ENCODE results near the gene HOXB5. TPM values are rescaled to one million over a fixed set of nuclear protein-coding genes. Genes with fewer than 3 reads are reported as not detected.

Gene HOXB5
- polyA plus RNA-seq, 5 donors: 28.0 to 34.6 (median 29.8) TPM

DNA sequence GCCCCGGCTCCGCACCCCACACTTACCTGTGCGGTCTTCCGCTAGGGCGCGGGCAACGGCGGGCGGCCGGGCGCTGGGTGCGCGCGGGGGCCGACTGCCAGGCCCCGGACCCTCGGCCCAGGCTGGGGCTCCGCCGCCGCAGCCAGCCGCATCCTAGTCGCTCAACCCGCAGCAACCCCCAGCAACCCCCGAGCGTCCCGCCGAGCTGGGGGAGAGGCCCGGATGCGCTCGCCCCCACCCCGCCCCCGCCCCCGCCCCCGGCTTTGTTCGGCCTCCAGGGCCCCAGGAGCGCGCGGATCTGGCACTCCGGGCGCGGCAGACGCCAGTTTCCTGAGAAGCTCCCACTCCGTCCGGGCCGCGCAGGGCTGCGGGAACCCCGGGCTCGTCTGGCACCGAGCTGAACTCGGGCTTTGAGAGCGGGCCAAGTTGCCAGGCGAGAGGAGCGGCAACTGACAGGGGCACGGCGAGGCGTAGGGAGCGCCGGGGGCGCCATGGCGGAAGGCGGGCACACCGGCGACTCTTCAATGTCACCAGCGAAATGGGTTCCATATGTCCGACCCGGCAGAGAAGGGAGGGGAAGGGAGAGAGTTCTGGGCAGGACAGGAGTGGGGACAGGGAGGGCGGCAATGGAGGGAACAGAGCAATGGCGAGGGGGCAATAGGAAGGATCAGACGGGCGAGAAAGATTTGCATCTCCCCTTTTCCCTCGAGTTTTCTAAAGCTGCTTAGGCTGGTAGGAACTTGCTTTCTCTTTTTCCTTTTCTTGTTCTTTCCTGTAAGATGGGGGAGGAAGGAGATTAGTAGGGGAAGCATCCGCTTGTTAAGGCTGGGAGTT is 29.2 kb downstream of the HOXB5 start:
- no peak for DNase-seq

DNA sequence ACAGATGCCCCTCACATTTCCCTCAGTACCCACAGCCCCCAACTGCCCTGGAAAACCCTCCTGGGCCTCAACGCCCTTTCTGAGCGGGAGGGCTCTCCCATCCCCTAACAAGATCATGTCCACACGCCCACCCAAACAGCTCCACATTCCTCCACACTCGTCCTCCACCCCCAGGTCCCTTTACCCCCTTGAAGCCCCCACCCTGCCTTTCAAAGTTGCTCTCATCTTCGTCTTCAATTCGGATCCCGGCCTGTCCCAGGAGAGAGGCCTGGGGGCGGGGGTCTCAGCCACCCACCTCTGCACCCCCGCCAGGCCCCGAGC is 29.8 kb downstream of the HOXB5 start:
- no peak for DNase-seq

- DNase-seq: no peak
Measured at GRCh38 chr17:48563385-48563838, 30.2 kb downstream of the HOXB5 start.

DNA sequence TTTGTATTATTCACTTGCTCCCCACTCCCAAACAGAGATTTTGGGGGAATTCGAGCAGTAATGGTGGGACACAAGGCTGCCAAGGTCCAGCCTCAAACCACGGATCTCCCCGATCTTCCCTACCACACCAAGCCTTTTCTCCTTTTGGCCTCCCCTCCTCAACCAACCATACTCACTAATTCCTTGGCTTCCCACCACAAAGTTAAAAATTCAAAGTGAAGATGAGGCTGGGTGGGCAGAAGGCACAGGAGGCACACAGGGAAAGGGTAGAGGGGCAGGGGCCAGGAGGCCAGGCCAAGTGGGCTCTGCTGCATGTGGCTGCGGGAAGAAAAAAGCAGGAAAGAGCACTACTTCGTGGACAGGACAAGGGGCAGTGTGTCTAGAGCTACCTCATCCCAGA is 30.6 kb downstream of the HOXB5 start:
- no peak for DNase-seq

DNA sequence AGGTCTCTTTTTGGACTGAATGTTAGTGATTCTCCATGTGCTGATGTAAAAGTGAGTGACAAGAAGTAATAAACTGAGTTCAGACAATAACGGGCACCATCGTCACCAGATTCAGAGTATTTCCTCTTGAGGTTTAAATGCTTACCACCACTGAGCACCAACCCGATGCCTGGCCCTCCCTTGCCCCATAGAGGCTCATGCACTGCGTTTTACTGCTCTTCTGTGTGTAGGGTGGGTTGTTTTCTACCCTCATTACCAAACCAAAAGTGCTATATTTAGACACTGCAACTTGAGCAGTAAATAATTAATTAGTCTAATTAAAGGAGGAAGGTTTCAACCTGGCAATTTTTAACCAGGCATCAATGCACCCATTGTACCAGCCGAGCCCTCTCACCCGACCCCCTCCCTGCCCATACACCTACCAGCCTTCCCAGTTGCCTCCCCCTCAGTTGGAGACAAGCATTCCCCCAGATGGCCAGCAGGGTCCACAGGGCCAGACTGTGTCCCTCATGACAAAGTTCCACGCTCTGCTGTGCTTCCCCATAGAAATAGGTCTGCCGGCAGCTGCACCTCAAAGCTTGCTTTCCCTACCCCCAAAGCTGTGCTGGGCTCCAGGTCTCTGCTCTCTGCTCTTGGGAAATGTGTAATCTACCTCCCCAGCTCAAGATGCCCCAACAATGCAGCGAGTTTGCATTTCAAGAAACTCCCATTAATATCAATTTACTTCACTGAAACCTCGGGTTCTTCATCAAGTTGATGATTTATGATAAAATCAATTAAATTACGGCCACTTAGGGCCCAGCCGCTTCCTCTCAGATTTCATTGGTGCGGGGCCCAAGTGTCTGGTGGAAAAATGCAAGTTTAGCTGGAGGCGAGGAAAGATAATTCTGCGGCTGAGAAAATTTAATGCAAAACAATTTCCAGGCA is 31.4 kb downstream of the HOXB5 start:
- no peak for DNase-seq

DNA sequence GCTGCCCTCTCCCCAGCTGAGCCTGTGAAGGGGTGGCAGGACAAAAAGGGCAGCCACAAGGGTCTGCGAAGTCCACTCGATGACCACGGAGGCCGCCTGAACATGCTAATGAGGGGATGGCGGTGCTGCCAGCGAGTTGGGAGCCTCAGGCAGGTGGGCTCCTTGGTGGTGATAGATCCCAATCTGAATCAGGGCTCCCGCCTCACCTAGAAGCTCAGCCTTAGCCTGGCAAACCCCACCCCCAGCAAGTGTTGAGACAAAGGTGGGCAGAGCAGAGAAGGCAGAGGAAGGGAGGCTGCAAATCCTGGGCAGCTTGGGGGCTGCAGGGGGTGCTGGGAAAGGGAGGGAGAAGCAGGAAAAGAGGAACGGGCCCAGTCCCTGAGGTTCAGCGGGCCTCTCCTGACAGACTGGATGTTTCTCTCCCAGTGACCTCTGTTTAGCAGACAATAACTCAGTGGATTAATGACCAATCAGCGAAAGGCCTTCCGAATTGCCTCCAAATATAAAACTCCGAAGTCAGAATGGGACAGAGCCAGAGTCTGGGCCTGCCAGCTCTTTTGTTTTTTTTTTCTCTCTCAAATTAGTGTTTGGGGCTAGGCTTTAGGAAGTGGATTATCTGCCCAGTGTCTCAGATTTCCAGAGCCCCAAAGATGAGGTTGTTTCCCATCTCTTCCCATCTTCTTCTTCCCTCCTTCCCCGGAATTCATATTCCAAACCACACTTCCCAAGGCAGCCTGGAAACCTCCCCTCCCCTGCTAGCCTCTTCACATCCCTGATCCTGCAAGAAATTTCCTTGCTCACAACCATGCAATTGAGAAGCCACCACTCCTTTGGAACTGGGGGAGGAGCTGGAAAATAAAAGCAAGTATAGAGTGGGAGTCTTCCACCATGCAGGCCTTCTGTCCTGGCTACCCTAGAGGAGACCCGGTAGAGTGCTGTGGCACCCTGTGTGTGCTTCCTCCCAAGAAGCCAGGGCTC is 33.5 kb downstream of the HOXB5 start:
- DNase-seq: peak; percentile 79 to 82

- peak; percentile 21 to 25 for DNase-seq
Measured at GRCh38 chr17:48559122-48559839, 34.3 kb downstream of the HOXB5 start.

GRCh38 chr17:48558831-48559121 is 34.8 kb downstream of the HOXB5 start:
- DNase-seq: no peak

DNA sequence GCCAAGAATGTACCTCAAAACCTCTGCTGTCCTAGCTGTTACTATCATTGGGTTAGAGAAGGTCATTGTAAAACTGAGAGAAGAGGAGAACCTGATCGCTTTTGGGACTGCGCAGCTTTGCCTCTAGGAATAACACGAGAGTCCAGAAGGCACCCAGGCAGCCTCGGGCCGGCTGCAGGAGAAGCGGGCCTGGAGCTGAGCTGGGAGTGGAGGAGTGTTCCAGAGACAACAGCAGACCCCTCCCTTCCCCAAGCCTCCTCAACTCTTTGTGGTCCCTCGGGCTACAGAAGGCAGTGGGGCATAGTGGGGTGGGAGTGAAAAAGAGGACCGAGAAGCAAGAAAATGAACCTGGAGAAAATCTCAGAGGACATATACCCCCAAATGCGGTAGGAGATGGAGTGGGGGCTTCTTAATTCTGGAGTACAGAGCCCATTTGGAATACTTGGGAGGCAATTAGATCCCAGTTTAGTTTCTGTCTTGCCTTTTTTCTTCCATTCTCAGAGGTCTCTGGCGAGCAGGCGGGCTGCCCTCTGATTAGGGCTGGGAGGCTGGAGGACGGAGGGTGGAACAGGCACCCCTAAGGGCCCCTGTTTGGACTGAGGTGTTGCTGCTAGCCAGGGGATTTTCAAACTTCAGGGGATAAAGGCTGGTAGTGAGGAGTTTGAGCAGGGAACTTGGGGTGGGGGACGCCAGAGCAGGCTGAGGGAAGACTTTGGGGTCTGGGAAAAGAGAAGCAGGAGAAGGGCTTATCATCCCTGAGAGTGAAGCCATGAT is 35.3 kb downstream of the HOXB5 start:
- peak; percentile 15 to 20 for DNase-seq

DNA sequence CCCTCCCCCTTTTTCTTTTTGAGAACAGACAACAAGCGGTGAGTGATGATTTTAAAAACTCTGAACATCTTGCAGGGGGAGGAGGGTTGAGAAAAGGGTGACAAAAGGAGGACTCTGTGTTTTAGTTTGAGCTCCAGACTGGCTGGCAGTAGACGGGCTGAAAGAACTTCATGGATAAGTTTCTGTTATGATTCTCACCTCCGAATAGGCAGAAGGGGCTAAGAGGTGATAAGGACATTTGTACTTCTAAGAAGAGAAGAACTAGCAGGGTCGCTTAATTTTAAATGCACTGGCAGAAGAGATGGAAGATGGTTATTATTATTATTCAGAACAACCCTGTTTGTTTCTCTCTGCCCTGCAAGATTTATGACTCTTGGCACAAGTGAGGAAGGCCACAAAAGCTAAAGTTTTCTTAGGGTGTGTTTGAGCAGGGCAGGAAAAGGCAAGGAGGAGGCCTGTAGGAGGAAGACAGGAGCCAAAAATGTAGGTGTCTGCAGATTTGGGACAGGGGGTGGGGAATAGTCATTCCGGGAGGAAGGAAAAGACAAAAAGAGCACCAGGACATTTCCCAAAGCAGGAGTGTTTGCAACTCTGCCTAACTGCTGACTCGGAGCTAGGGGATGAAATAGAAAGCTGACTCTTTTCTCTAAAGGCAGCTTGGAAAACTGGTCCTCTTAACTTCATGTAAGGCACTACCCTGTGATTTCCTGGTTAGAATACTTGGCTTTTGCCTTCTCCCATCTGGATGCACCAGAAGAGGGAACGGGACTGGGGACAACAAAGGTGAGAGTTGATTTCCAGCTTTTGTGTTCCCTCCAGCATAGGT is 36.8 kb downstream of the HOXB5 start:
- DNase-seq: peak; percentile 48 to 52

- peak in 1 of 2 donors; percentile 7 for DNase-seq
Measured at GRCh38 chr17:48556229-48556575, 37.4 kb downstream of the HOXB5 start.

DNA sequence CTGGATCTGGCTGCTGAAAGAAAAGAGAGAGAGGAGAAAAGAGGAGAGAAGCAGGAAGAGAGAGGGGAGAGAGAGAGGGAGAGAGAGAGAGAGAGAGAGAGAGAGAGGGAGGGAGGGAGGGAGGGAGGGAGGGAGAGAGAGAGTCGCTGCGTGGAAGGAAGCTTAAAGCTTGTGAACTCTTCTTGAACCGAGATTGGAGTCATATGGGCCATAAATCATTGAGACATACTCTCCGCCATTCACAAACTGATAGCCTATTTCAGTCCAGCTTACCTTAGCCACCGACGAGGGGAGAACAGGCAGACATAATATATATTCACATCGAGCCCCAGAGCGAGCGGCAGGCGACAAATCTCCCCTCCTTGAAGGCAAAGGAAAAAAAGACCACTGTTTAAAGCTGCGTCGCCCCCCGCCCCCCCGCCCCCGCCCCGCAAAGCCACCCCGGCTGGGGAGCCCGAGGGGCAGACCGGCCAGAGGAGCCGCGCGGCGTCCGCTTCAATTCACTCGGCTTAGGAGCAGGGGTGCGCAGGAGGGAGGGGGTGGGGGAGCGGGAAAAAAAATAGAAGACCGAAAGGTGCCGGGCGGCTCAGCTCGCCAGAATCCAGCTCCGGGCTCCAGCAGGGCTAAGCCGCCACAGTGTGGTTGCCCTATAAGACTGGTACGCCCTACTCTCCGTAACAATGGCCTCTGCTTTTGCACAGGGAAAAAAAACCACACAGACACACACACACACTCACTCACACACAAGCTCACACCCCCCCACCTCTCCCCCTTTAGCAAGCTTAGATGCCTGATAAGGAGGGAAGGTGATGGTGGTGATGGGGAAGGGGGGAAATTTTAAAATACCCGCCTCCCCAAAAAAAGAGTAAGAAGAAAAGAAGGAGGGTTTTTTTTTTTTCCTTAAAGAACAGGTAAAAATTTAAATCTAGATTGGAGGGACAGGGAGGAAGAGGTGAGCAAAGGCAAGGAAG is 38.0 kb downstream of the HOXB5 start:
- peak; percentile 76 to 80 for DNase-seq

- DNase-seq: peak; percentile 20 to 36
Measured at GRCh38 chr17:48554412-48555257, 38.9 kb downstream of the HOXB5 start.

- peak in 1 of 2 donors; percentile 33 for DNase-seq
Measured at GRCh38 chr17:48553826-48554225, 39.8 kb downstream of the HOXB5 start.

- no peak for DNase-seq
Measured at GRCh38 chr17:48553190-48553547, 40.4 kb downstream of the HOXB5 start.

- DNase-seq: peak; percentile 58 to 59
Measured at GRCh38 chr17:48552466-48553189, 41.0 kb downstream of the HOXB5 start.

All from right lung (tissue), 5 donors.